KMS-11 (cell line): ENCODE data around the gene CHST11.

Experiments used
- H2AFZ ChIP-seq: fragments of 200-600 bp; sonication (generic); 2 replicates; pipeline ENCODE4 v1.6.1; 2016; ENCODE audit warnings: antibody characterized with exemption, mixed run types, low read depth
- H3K27ac ChIP-seq: fragments of 200-600 bp; sonication (generic); 2 replicates; pipeline ENCODE4 v1.6.1; 2016; ENCODE audit warnings: mild to moderate bottlenecking, mixed run types
- H3K27me3 ChIP-seq: fragments of 200-600 bp; sonication (generic); 2 replicates; pipeline ENCODE4 v1.6.1; 2017; ENCODE audit warnings: mild to moderate bottlenecking, low read depth, mixed run types, moderate library complexity; ENCODE audit not compliant: insufficient read depth
- H3K36me3 ChIP-seq: fragments of 200-600 bp; sonication (generic); 2 replicates; pipeline ENCODE4 v1.6.1; 2017; ENCODE audit warnings: mild to moderate bottlenecking, mixed run types; ENCODE audit not compliant: insufficient read depth
- H3K4me1 ChIP-seq: fragments of 200-600 bp; sonication (generic); 2 replicates; pipeline ENCODE4 v1.6.1; 2016; ENCODE audit warnings: mild to moderate bottlenecking, low read depth, mixed run types; ENCODE audit not compliant: poor library complexity, severe bottlenecking
- H3K4me2 ChIP-seq: fragments of 200-600 bp; sonication (generic); 2 replicates; pipeline ENCODE4 v1.7.0; 2016; ENCODE audit warnings: mild to moderate bottlenecking, mixed run types
- H3K4me3 ChIP-seq: fragments of 200-600 bp; sonication (generic); IDR thresholded peaks from 2 replicates; pipeline ENCODE4 v1.6.1; 2017; ENCODE audit warnings: low read depth, low read length, mixed read lengths; ENCODE audit not compliant: insufficient read depth
- H3K79me2 ChIP-seq: fragments of 200-600 bp; sonication (generic); 2 replicates; pipeline ENCODE4 v1.6.1; 2016; ENCODE audit warnings: low read depth, mixed run types; ENCODE audit not compliant: insufficient read depth
- H3K9ac ChIP-seq: fragments of 200-600 bp; sonication (generic); 2 replicates; pipeline ENCODE4 v1.6.1; 2016; ENCODE audit warnings: mild to moderate bottlenecking, mixed run types
- H4K20me1 ChIP-seq: fragments of 200-600 bp; sonication (generic); 2 replicates; pipeline ENCODE4 v1.6.1; 2016; ENCODE audit warnings: mild to moderate bottlenecking, mixed run types; ENCODE audit not compliant: insufficient read depth
- TF ChIP-seq, protein P1 (sequence below): fragments of 200-600 bp; sonication (generic); conservative IDR thresholded peaks from 2 replicates; pipeline ENCODE4 v1.6.1; 2017; ENCODE audit warnings: low read depth, mild to moderate bottlenecking, antibody characterized with exemption, low read length, moderate library complexity, mixed read lengths

The CHST11 gene

DNA sequence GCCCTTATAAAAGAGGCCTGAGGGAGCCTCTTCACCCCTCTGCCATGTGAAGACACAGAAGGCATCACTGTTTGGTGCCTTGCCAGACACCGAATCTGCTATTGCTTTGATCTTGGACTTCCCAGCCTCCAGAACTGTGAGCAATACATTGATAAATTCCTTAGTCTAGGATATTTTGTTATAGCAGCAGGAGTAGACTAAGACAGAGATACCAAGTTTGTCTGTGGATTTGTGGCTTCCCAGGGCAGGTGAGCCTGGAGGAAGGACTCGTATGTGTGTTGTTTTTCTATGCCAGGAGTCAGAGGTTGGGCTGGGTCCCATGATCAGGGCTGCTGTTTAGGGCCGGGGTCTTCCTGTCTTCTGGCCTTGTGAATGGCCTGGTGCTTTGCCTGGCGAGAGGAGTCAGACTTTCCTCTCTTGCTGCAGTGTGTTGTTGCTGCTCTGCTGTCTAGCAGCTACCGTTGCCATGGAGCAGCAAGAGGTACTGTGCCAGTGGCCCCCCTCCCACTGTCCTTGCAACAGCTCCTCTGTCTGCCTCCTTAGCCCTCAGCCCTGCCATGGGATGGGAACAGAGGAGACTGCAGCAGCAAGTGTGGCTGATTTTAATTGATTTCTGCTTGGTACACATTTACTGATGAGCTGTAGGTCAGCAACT lies 111.2 kb downstream of the CHST11 start:
- no peak overlapping the region for H3K9ac ChIP-seq
- H4K20me1 ChIP-seq, result no peaks in the 10 kb centered on the region
- no peaks in the 10 kb centered on the region for H3K4me1 ChIP-seq
- H3K27ac ChIP-seq, result no peak overlapping the region
- no peaks in the 10 kb centered on the region for H3K79me2 ChIP-seq
- H2AFZ ChIP-seq, result no peak overlapping the region
- TF ChIP-seq, protein P1, sequence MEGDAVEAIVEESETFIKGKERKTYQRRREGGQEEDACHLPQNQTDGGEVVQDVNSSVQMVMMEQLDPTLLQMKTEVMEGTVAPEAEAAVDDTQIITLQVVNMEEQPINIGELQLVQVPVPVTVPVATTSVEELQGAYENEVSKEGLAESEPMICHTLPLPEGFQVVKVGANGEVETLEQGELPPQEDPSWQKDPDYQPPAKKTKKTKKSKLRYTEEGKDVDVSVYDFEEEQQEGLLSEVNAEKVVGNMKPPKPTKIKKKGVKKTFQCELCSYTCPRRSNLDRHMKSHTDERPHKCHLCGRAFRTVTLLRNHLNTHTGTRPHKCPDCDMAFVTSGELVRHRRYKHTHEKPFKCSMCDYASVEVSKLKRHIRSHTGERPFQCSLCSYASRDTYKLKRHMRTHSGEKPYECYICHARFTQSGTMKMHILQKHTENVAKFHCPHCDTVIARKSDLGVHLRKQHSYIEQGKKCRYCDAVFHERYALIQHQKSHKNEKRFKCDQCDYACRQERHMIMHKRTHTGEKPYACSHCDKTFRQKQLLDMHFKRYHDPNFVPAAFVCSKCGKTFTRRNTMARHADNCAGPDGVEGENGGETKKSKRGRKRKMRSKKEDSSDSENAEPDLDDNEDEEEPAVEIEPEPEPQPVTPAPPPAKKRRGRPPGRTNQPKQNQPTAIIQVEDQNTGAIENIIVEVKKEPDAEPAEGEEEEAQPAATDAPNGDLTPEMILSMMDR, result no peak
- H3K4me2 ChIP-seq, result no peak overlapping the region
- no peak overlapping the region for H3K4me3 ChIP-seq
- H3K36me3 ChIP-seq, result no peaks in the 10 kb centered on the region
- H3K27me3 ChIP-seq, result no peaks in the 10 kb centered on the region

GRCh38 chr12:104568487-104568868 lies 111.7 kb downstream of the CHST11 start:
- H3K4me1 ChIP-seq, result no peaks in the 10 kb centered on the region
- H3K4me2 ChIP-seq, result no peak overlapping the region
- no peaks in the 10 kb centered on the region for H3K36me3 ChIP-seq
- H3K27ac ChIP-seq, result no peak overlapping the region
- no peaks in the 10 kb centered on the region for H3K79me2 ChIP-seq
- no peak overlapping the region for H3K9ac ChIP-seq
- TF ChIP-seq, protein P1, result no peak
- H3K27me3 ChIP-seq, result no peaks in the 10 kb centered on the region
- H2AFZ ChIP-seq, result no peak overlapping the region
- H3K4me3 ChIP-seq, result no peak overlapping the region
- H4K20me1 ChIP-seq, result no peaks in the 10 kb centered on the region

DNA sequence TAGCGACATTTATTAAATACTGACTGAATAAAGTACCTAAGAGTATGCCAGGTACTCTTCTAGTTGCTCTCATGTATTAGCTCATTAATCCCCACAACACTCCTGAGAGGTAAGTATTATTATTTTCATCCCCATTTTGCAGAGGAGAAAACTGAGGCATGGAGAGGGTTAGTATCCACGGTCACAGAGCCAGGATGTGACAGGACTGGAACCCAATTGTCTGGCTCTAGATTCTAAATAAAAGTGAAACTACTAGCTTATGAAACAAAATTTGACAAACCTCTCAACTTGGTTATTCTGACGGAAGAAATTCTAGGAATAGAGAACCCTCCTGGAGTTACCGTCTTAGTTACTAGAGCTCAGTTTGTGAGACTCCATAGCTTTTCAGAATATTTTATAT lies 112.2 kb downstream of the CHST11 start:
- H3K79me2 ChIP-seq, result no peaks in the 10 kb centered on the region
- no peaks in the 10 kb centered on the region for H3K27me3 ChIP-seq
- no peak overlapping the region for H3K4me3 ChIP-seq
- no peaks in the 10 kb centered on the region for H3K36me3 ChIP-seq
- no peak overlapping the region for H2AFZ ChIP-seq
- H3K4me2 ChIP-seq, result no peak overlapping the region
- H3K4me1 ChIP-seq, result no peaks in the 10 kb centered on the region
- H3K9ac ChIP-seq, result no peak overlapping the region
- H4K20me1 ChIP-seq, result no peaks in the 10 kb centered on the region
- H3K27ac ChIP-seq, result no peak overlapping the region
- TF ChIP-seq, protein P1, result no peak

DNA sequence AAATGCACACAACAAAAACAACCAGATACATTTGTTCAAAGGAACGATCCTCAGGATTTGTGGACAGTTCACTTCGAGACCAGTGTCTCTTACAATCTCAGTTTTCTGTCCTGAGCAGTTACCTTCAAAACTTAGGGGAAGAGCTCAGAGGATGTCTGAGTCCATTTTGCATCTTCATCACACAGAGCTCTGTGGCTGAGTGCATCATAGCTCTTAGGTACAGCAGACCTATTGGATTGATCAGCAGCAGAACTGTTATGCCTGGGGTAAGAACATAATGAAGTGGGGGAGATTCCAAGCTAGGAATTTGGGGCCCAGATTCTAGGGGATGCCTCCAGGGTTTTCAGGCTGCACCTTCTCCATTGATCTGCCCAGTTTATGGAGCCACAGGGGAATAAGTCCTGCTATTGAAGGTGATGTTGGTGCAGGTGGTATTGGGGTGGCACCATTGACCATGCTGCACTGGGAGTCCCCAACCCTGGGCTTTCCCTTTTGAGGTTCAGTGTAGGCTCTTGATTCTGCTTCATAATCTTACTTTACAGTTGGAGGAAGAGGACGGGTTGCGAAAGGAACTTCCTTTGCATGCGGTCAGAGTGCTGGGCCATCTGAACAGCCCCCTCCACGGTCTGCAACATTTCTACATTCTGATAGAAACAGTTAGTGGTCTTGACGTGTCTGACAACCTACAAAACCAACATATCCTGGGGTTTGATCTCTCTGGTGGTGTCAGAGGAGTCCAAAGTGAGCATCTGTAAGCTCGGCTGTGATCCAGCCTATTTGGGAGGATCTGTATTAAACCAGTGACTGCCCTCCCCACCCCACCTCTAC lies 112.8 kb downstream of the CHST11 start:
- Histone ChIP-seq H3K36me3 (no peaks in the 10 kb centered on the region), H3K4me3 (no peak overlapping the region), H3K27ac (no peak overlapping the region), H3K79me2 (no peaks in the 10 kb centered on the region), H2AFZ (no peak overlapping the region), H3K9ac (no peak overlapping the region), H3K27me3 (no peaks in the 10 kb centered on the region), H3K4me1 (no peaks in the 10 kb centered on the region), H3K4me2 (no peak overlapping the region), H4K20me1 (no peaks in the 10 kb centered on the region)
- TF ChIP-seq, protein P1, result no peak
